WI38 (cell line): Measurements from ENCODE around the gene TERB2.
A peak's percentile ranks its signal among the peaks of the same experiment; 100 is the strongest.
"Not testable (repeated sequence)": the region's sequence is repeated elsewhere in the genome, so short reads cannot be mapped to it uniquely, and the experiment has no call there.

Experiments
- H3K4me3 ChIP-seq: 2 replicates; pipeline ENCODE4 v1.5.1; 2011; ENCODE audit warnings: low read depth, mild to moderate bottlenecking, control low read depth, low read length
- CTCF ChIP-seq: IDR thresholded peaks from 2 replicates; pipeline ENCODE4 v1.5.1; 2012; ENCODE audit warnings: low read depth, mild to moderate bottlenecking, control low read depth, low read length

TERB2 gene

GRCh38 chr15:45009046-45009445 is 52.6 kb downstream of the TERB2 start:
- no peak for TF ChIP-seq CTCF
- no peak overlapping the region for H3K4me3 ChIP-seq

- not testable (repeated sequence) for H3K4me3 ChIP-seq
These were observed 58.6 kb downstream of the TERB2 start for GRCh38 chr15:45015114-45015513.

GRCh38 chr15:45020222-45020900 is 63.9 kb downstream of the TERB2 start:
- H3K4me3 ChIP-seq = not testable (repeated sequence)

- H3K4me3 ChIP-seq = not testable (repeated sequence)
These were observed 64.4 kb downstream of the TERB2 start for GRCh38 chr15:45020901-45021259.

GRCh38 chr15:45021348-45021747 is 64.9 kb downstream of the TERB2 start:
- no peak for TF ChIP-seq CTCF

GRCh38 chr15:45022871-45023658 is 66.6 kb downstream of the TERB2 start, which contains the start of gene SORD:
TSS of gene SORD (plus strand) at chr15:45023195. CDS start at chr15:45023284, 89 bp downstream.
- H3K4me3 ChIP-seq = peak within 1 kb of the TSS; percentile 81
- no peak for TF ChIP-seq CTCF

More at GRCh38 chr15:45021348-45021747, 64.9 kb downstream of the TERB2 start:
- no peak overlapping the region for H3K4me3 ChIP-seq

GRCh38 chr15:45023659-45024225 is 67.3 kb downstream of the TERB2 start:
- peak overlapping the region; percentile 81 for H3K4me3 ChIP-seq
- TF ChIP-seq CTCF = no peak

GRCh38 chr15:45024649-45025048 is 68.2 kb downstream of the TERB2 start:
- not testable (repeated sequence) for H3K4me3 ChIP-seq

GRCh38 chr15:45025627-45026026 is 69.1 kb downstream of the TERB2 start:
- not testable (repeated sequence) for H3K4me3 ChIP-seq

GRCh38 chr15:45026651-45027190 is 70.2 kb downstream of the TERB2 start:
- no peak overlapping the region for H3K4me3 ChIP-seq

More at GRCh38 chr15:45026651-45027190, 70.2 kb downstream of the TERB2 start:
- no peak for TF ChIP-seq CTCF
